Neural progenitor cell (in vitro differentiated cells): ENCODE data around the gene GULP1. TPM values are rescaled to one million over a fixed set of nuclear protein-coding genes. Genes with fewer than 3 reads are reported as not detected.

Source experiments
- DNase-seq: peaks from one replicate; pipeline ENCODE4 v3.0.0-alpha.2; 2016; ENCODE audit warnings: low spot score
- H2AFZ ChIP-seq: fragments of 200-600 bp; sonication (generic); replicated peaks from 2 replicates; pipeline ENCODE4 v1.6.1; 2016; ENCODE audit warnings: antibody characterized with exemption
- H3F3A ChIP-seq: fragments of 200-600 bp; sonication (generic); 2 replicates; pipeline ENCODE4 v1.6.1; 2016; ENCODE audit warnings: antibody characterized with exemption, low read depth
- H3K27ac ChIP-seq: fragments of 200-600 bp; sonication (generic); 2 replicates; pipeline ENCODE4 v1.5.1; 2016; ENCODE audit warnings: mild to moderate bottlenecking
- H3K27me3 ChIP-seq: fragments of 200-600 bp; sonication (generic); 2 replicates; pipeline ENCODE4 v1.6.1; 2016; ENCODE audit warnings: mild to moderate bottlenecking, moderate library complexity
- H3K36me3 ChIP-seq: fragments of 200-600 bp; sonication (generic); 2 replicates; pipeline ENCODE4 v1.5.1; 2016
- H3K4me1 ChIP-seq: fragments of 200-600 bp; sonication (generic); 2 replicates; pipeline ENCODE4 v1.6.1; 2016; ENCODE audit warnings: mixed run types
- H3K4me2 ChIP-seq: fragments of 200-600 bp; sonication (generic); 2 replicates; pipeline ENCODE4 v1.6.1; 2016
- H3K4me3 ChIP-seq: fragments of 200-600 bp; sonication (generic); 2 replicates; pipeline ENCODE4 v1.5.1; 2016
- H3K79me2 ChIP-seq: fragments of 200-600 bp; sonication (generic); 2 replicates; pipeline ENCODE4 v1.6.1; 2016; ENCODE audit warnings: low read depth
- H3K9ac ChIP-seq: fragments of 200-600 bp; sonication (generic); 2 replicates; pipeline ENCODE4 v1.6.1; 2016
- H3K9me3 ChIP-seq: fragments of 200-600 bp; sonication (generic); 2 replicates; pipeline ENCODE4 v1.5.1; 2016; ENCODE audit warnings: low read depth
- H4K20me1 ChIP-seq: fragments of 200-600 bp; sonication (generic); 2 replicates; pipeline ENCODE4 v1.6.1; 2016; ENCODE audit warnings: low read depth
- H3K27ac Mint-ChIP-seq: 3 replicates; pipeline ENCODE4 v1.8.0; 2021; ENCODE audit warnings: mixed read lengths
- H3K27me3 Mint-ChIP-seq: 2 replicates; pipeline ENCODE4 v1.8.0; 2022; ENCODE audit warnings: low read depth, mild to moderate bottlenecking, inconsistent platforms, moderate library complexity, mixed read lengths; ENCODE audit not compliant: insufficient read depth
- H3K36me3 Mint-ChIP-seq: 3 replicates; pipeline ENCODE4 v1.8.0; 2021; ENCODE audit warnings: mixed read lengths
- H3K4me1 Mint-ChIP-seq: 3 replicates; pipeline ENCODE4 v1.8.0; 2021; ENCODE audit warnings: mixed read lengths
- H3K4me3 Mint-ChIP-seq: 3 replicates; pipeline ENCODE4 v1.8.0; 2021; ENCODE audit warnings: mild to moderate bottlenecking, moderate library complexity, mixed read lengths
- H3K9me3 Mint-ChIP-seq: 3 replicates; pipeline ENCODE4 v1.8.0; 2020; ENCODE audit warnings: mixed read lengths
- CTCF ChIP-seq: fragments of 200-600 bp; sonication (generic); IDR thresholded peaks from 2 replicates; pipeline ENCODE4 v1.5.1; 2017; ENCODE audit warnings: antibody characterized with exemption, mild to moderate bottlenecking
- EZH2 ChIP-seq: fragments of 200-600 bp; sonication (generic); IDR thresholded peaks from 2 replicates; pipeline ENCODE4 v1.6.1; 2017; ENCODE audit warnings: antibody characterized with exemption, mild to moderate bottlenecking, moderate library complexity
- EZH2phosphoT487 ChIP-seq: fragments of 200-600 bp; sonication (generic); IDR thresholded peaks from 2 replicates; pipeline ENCODE4 v1.6.1; 2017; ENCODE audit warnings: antibody characterized with exemption
- total RNA-seq: library from RNA; depleted of rRNA; stranded (reverse); fragments of >200 nt; gene quantifications from 2 replicates; pipeline ENCODE4 v1.2.3, GENCODE V29; 2015; ENCODE audit warnings: low replicate concordance

Gene GULP1
- total RNA-seq, 1 donor from 2014 or later = 154 TPM

GRCh38 chr2:188485496-188485895, 193.8 kb downstream of the GULP1 start:
- Mint-ChIP-seq H3K4me3 (no peak overlapping the region), H3K36me3 (no peaks in the 10 kb centered on the region), H3K9me3 (no peaks in the 10 kb centered on the region)

GRCh38 chr2:188492751-188493150, 201.1 kb downstream of the GULP1 start:
- Histone ChIP-seq H3K4me2 (no peak overlapping the region), H3K4me3 (no peak overlapping the region), H3K9me3 (no peaks in the 10 kb centered on the region), H3F3A (no peaks in the 10 kb centered on the region), H3K27ac (no peak overlapping the region), H3K36me3 (no peaks in the 10 kb centered on the region), H2AFZ (no peak overlapping the region), H3K9ac (no peak overlapping the region), H3K27me3 (no peaks in the 10 kb centered on the region), H4K20me1 (no peaks in the 10 kb centered on the region), H3K79me2 (no peaks in the 10 kb centered on the region), H3K4me1 (no peaks in the 10 kb centered on the region)
- Mint-ChIP-seq H3K36me3 (peaks cover 8% of the 10 kb centered on the region), H3K4me3 (no peak overlapping the region), H3K27ac (no peak overlapping the region), H3K9me3 (no peaks in the 10 kb centered on the region), H3K27me3 (peaks cover 2% of the 10 kb centered on the region), H3K4me1 (peaks cover 11% of the 10 kb centered on the region)
- DNase-seq = no peak
- TF ChIP-seq CTCF = no peak

More at GRCh38 chr2:188485496-188485895, 193.8 kb downstream of the GULP1 start:
- no peaks in the 10 kb centered on the region for H3K9me3 ChIP-seq
- no peak overlapping the region for H3K9ac ChIP-seq
- no peak overlapping the region for H2AFZ ChIP-seq
- Mint-ChIP-seq H3K27me3 (no peaks in the 10 kb centered on the region), H3K27ac (no peak overlapping the region), H3K4me1 (no peaks in the 10 kb centered on the region)
- no peak overlapping the region for H3K4me2 ChIP-seq
- H3K27ac ChIP-seq = peak overlapping the region; percentile 37
- H3K4me1 ChIP-seq = peaks cover 15% of the 10 kb centered on the region
- TF ChIP-seq EZH2 = no peak
- TF ChIP-seq EZH2phosphoT487 = no peak
- TF ChIP-seq CTCF = no peak
- no peak overlapping the region for H3K4me3 ChIP-seq
- peak; percentile 34 for DNase-seq
- no peaks in the 10 kb centered on the region for H3K36me3 ChIP-seq
- no peaks in the 10 kb centered on the region for H3K79me2 ChIP-seq
- no peaks in the 10 kb centered on the region for H4K20me1 ChIP-seq
- no peaks in the 10 kb centered on the region for H3F3A ChIP-seq
- H3K27me3 ChIP-seq = no peaks in the 10 kb centered on the region

DNA sequence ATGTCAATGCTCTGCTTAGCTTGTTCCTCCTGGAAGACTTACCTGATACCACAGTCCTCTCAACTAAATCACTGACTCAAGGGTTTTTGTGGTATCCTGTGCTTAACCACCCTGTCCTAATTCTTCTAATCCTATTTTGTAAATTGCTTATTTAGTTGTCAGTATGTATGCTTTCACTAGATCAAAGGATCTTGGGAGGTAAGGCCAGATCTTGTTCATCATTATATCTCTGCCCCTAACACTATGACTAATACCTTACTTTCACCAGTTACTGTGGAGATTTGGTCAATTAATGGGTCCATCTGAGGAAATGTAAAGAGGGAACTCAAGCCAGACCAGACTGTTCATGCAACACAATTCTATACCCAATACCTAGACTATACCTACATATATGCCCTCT, 203.2 kb downstream of the GULP1 start:
- H3K36me3 Mint-ChIP-seq = peaks cover 8% of the 10 kb centered on the region
- Histone ChIP-seq H3F3A (no peaks in the 10 kb centered on the region), H3K4me2 (no peak overlapping the region), H3K9me3 (no peaks in the 10 kb centered on the region), H3K4me3 (no peak overlapping the region), H3K9ac (no peak overlapping the region), H2AFZ (no peak overlapping the region), H3K27me3 (no peaks in the 10 kb centered on the region), H3K27ac (no peak overlapping the region), H4K20me1 (no peaks in the 10 kb centered on the region), H3K79me2 (no peaks in the 10 kb centered on the region), H3K4me1 (no peaks in the 10 kb centered on the region), H3K36me3 (no peaks in the 10 kb centered on the region)
- no peak overlapping the region for H3K27ac Mint-ChIP-seq
- no peaks in the 10 kb centered on the region for H3K9me3 Mint-ChIP-seq
- no peak overlapping the region for H3K4me3 Mint-ChIP-seq
- peaks cover 11% of the 10 kb centered on the region for H3K4me1 Mint-ChIP-seq
- no peak for TF ChIP-seq EZH2
- no peak for TF ChIP-seq EZH2phosphoT487
- no peak for TF ChIP-seq CTCF
- H3K27me3 Mint-ChIP-seq = peaks cover 2% of the 10 kb centered on the region
- DNase-seq = no peak
